Caki2 (cell line): Measurements from ENCODE around the gene STON2. TPM values are rescaled to one million over a fixed set of nuclear protein-coding genes. Genes with fewer than 3 reads are reported as not detected.
A peak's percentile ranks its signal among the peaks of the same experiment; 100 is the strongest.

ENCODE experiments used
- DNase-seq: peaks from one replicate; pipeline ENCODE4 v3.0.0-alpha.2; 2015; ENCODE audit warnings: low read depth
- in situ Hi-C: cut with HindIII; loops from 2 replicates; pipeline ENCODE4 v1.10.0; 2016; ENCODE audit warnings: low sequenced_read_pairs, low pct_unique_long_range_greater_than_20kb, mixed read lengths
- total RNA-seq: library from RNA; depleted of rRNA; stranded (reverse); fragments of >200 nt; shearing (Covaris generic); gene quantifications from 2 replicates; pipeline ENCODE4 v1.2.3, GENCODE V29; 2014; ENCODE audit warnings: low replicate concordance

The STON2 gene
- total RNA-seq, 1 experiment from 2014 or later, result 9.8 TPM

DNA sequence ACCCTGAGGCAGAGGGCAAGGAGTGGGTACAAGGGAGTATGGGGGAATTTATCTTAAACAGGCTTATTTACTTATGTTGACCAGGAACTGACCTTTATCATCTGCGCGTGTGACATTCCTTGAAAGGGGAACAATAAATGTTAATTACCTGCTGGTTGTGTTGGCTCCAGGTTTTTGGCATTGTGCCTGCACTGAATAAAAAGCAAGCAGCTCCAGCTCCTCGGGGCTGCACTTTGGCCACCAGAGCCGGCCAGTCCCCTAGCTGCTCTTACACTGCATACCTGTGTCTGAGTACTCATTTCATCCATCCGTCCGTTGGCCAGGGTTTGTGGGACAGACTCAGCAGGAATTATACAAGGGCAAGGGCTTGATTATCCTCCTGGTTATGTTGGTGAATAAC, 110.6 kb downstream of the STON2 start:
- in situ Hi-C loops, result no loop called here
- no peak for DNase-seq

DNA sequence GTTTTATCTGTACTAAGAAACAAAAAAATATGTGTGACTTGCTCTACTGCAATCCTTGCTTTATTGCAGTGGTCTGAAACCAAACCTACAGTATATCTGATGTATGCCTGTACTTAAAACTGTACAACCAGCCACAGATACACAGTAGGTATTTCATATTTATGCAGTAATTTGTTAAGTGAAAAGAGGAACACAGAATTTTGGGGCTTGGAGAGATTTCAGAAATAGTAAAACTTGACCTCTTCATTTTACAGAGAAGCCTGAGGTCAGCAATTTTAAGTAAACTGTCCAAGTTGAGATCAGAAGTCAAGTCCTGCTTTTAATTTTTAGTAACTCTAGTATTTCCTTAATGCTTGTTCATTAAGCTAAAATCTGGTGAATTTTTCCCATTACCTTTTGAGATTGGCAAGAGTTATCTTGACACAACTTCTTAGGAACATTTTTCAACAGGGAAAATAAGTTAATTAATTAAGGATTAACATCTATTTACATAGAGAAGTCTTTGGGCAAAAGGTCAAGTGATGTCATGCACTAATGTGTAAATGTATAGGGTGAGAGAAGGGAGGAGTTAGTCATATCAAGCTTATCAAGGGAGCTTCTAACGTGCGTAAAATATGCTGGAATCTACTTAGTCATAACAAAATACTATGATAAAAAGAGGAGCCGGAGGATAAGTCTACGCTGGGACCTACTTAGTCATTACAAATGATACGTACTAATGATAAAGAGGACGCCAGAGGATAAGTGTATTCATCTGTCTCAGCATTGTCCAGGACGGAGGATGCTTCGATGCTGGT, 113.4 kb downstream of the STON2 start:
- in situ Hi-C loops, result no loop called here
- no peak for DNase-seq

DNA sequence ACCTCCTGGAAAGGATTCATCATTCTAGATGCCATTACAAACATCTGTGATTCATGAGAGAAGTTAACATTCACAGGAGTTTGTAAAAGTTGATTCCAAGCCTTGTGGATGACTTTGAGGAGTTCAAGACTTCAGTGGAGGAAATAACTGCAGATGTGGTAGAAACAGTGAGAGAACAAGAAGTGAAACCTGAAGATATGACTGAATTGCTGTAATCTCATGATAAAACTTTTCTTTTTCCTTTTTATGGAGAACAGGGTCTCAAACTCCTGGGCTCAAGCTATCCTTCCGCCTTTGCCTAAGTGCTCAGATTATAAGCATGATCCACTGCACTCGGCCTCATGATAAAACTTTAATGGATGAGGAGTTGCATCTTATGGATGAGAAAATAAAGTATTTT, 114.9 kb downstream of the STON2 start:
- in situ Hi-C loops, result no loop called here
- no peak for DNase-seq

DNA sequence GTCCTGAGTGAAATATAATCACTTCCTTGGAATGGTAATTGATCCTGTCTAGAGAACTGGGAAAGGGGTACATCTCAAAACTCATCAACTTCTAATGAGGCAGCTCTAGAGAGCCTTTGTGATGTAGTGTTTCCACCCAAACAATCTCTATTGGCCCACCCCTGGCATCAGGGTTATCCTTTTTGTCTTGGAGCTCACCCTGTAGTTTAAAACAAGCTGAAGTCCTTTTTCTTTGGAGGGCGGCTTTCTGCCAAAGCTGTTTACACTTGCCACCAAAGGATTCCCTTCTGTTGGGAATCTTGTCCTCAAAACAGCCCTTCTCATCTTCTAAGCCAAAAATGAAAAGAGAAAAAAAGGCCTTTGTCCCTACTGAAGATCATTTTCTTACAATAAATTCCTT, 118.8 kb downstream of the STON2 start:
- no peak for DNase-seq
- in situ Hi-C loops, result no loop called here

DNA sequence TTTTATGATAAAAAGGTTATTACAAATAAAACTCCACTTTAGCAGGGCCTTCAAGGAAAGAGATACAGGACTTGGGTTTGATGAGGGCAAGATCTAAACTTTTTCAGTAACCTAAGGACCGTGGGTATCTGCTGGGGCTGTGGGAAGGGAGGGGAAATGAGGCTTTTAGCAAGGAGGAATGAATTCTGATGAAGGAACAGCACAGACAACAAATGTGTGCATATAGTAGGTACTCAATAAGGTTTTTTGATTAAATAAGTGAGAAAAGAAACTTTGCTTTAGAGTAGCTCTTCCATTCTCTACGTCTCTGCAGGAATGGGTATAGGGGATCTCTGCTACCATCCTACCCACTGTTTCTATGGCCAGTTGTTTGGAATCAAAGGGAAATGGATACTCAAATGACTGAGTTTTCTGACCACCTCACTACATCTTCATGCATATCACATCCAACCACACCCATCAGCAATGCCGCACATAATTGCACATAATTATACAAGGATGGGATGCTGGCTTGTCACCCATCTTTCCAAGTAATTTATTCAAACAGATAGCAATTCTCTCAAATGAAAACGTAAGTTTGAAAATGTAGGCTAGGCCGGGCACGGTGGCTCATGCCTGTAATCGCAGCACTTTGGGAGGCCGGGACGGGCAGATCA, 119.9 kb downstream of the STON2 start:
- in situ Hi-C loops, result no loop called here
- no peak for DNase-seq

DNA sequence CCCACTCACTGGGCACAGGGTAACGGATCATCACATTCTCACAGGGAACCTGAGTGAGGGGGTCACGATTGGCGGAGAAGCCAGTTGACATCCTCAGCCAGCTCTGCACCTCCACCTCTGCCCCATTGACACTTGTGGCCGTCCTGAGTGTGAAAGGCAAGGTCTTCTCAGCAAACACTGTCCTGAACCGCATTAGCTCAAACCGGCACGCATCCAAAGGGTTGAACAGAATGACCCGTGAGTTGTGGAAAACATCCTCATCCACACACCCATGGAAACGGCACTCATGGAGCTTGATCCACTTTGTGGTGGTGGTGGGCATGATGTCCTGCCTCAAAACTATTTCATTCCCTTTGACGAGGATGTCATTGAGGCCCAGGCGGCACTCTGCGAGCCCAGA, 123.0 kb downstream of the STON2 start:
- no peak for DNase-seq
- in situ Hi-C loops, result no loop called here

DNA sequence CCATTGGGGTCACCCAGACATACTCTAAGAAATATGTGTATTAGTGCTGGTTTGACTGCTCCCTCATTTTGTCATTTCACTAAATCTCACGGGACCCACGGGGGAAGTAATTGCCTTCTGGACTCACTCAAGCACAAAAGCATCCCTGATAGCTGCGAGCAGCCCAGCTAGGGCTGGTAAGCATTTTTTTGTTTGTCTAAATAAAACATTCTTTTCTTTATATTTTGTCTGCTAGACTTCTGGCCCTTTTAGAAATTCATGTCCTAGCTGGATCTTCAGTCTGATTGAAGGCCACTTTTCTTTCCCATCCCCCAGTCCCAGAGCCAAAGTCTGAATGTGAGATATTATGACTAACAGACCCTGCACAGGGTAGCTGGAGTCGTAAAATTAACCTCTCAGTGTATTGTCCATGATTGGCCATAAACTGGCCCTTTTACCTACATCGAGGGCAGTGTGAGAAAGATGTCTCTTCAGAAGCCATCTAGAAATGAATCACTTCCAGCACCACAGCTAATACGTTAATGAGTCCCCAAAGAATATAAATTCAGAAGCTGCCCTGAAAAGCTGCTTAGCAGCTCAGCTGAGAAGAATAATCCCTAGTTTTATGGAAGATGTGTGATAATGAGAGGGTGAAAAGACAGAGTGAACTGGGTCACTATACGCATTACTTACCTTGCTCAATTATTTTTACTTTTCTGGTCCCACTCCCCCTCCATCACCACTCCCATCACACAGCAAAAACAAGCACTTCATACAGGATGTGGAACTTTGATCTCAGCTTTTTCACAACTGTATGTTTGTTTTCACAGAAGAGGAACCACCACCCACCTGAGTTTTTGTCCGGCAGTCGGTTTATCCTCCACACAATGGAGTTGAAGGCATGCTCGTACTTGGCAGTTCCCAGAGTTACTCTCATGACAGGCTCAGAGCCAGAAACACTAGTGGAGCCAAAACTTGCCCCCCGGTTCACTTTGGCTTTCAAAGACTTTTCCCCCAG, 123.8 kb downstream of the STON2 start:
- no peak for DNase-seq

DNA sequence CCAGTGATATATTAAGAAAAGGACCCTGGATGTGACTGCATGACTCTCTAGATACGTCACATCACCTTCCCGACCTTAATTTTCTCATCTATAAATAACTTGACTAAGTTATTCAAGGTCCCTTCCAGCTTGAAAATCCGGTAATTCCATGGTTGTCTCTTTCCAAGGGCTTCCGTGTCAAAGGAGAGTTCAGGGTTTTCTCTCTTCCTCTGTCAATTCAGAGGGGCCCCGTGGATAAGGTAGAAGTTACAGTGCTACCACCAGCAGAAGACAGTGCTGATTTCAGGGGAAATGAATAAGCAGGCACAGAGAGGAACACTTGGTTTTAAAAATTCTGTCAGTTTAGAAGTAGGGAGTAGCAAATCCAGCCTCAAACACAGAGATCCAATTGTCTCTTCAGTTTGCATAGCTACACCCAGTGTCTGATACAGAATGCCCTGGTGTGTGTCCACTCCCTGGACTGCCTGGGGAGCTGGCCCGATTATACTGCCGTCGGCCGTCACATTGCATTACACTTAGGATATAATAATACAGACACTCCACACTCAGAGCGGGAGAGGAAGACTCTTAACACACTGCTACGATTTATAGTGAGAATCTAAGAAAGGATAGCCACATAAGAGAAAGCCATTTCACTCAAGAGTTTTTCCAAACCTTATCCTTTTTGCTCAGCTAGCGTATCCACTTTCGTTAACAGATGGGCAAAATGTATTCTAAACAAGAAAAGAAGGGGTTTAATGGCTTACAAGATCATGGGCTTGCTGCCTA, 124.6 kb downstream of the STON2 start:
- in situ Hi-C loops, result no loop called here
- DNase-seq, result no peak

More for the DNA sequence above, 123.8 kb downstream of the STON2 start:
- in situ Hi-C loops, result no loop called here

DNA sequence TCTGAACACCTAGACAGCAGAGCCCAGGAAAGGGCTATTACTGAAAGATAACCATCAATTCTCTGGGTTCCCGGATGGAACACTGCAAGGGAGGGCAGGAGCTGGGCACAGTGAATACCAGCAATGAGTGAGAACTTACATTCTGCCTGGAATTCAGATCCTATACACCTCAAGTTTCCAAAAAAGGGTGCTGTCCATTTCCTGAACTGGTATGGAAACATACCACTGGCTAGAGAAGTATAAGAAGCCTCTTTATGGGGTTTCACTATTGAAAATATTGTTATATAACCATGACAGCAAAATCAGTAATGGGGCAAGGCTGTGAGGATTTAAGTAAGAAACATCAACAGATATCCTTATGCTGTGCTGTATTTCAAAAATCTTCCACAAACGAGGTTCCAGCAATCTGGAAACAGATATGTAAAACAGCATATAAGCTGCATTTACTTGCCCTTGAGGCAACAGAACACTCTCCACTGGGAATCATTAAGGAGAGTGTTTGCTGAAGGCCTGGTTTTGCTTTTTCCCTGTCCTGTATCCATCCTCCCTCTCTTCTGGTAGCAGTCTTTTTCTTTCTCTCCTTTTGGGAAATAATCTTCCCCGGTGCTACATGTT, 126.1 kb downstream of the STON2 start:
- no peak for DNase-seq
- in situ Hi-C loops, result no loop called here

DNA sequence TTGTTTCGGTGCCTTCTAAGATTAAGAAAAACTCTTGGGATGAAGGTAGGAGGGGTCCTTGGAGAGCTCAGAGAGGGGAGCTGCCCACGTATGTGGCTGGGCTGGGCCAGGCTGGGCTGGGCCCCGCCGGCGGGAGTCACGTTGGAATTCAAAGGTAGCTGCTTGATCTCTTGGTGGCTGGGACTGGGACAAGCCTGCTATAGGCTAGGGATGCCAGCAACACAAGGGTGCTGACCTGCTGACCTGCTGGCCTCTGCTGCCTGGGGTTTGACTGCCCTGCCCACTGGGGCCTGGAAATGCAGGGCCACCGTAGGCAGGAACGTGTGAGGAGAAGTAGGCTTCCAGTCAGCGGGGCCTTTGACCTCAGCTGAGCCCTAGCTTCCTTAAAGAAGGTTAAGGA, 126.6 kb downstream of the STON2 start:
- in situ Hi-C loops, result no loop called here
- DNase-seq, result no peak

DNA sequence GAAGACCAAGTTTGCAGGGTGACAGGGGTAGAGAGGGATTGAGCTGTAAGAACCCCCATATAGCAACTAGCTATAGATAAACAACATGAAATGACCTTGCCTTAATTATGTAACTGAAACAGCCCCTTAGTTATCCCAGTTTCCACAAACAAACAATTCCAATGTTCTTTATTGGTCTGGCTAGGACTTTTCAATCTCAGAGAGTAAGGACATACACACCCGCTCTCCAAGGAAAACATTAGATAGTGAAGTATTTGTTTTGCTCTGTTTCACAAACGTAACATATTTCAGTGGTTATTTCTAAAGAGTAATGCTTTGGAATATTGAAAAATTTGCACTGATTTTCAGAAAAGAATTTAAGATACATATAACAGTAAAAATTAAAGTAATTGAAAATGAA, 127.8 kb downstream of the STON2 start:
- DNase-seq, result no peak
- in situ Hi-C loops, result no loop called here

DNA sequence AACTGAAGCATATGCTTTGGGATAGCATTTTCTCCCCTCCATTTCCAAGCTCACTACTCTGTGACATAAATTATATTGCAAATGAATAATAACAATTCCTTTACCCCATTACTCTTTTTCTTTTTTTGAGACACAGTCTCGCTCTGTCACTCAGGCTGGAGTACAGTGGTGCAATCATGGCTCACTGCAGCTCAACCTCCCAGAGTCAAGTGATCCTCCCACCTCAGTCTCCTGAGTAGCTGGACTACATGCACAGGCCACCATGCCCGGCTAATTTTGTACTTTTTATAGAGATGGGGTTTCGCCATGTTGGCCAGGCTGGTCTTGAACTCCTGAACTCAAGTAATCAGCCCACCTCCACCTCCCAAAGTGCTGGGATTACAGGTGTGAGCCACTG, 130.1 kb downstream of the STON2 start:
- DNase-seq, result no peak

DNA sequence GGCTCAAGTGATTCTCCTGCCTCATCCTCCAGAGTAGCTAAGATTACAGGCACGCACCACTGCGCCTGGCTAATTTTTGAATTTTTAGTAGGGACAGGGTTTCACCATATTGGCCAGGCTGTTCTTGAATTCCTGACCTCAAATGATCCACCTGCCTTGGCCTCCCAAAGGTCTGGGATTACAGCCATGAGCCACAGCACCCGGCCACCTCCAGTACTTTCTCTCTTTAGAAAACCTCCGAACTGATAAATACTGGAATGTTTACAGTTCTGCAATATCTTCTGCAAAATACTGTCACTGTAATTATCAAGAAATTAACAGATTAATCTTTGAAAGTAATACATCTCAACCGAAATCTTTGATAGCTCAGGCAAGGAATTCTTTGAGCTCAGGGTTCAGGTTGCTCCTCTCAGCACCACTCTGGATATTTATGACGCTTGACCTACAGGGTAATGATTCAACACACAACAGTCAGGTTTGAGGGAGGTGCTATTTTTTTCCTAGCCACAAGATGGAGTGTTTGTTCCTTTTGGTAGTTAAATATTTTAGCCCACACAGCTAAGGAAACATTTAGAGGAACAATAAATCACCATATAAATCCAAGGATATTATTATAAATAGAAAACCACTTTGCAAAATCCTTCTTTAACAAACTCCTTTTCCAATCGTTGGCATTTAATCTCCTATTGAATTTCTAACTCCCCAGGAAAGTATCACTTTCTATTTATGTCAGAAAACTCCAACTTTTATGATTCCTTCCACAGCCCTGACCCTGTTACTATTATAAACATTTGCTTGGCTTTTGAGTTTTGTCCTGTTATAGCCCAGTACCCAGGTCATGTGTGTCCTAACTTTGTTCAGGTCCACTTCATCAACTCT, 130.8 kb downstream of the STON2 start:
- peak; percentile 66 for DNase-seq
- in situ Hi-C loops, result no loop called here

More for the DNA sequence above, 130.1 kb downstream of the STON2 start:
- in situ Hi-C loops, result no loop called here

DNA sequence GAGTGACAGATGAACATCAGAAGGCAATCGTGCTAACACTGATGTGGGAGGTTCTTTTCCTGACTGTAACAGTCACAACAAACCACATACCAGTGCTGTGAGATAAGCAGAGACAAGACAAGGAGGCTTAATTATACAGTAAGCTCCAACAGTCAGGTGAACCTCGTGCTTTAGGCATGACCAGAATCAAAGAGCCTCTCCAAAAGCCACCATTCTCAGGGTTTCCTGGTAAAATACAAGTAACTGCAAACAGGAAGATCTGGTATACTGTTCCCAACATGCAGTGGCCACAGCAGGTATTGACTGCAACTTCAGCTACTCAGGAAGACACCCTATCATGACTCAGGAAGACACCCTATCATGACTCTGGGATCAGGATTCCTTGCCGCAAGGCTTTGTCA, 132.1 kb downstream of the STON2 start:
- DNase-seq, result peak; percentile 67
- in situ Hi-C loops, result no loop called here

DNA sequence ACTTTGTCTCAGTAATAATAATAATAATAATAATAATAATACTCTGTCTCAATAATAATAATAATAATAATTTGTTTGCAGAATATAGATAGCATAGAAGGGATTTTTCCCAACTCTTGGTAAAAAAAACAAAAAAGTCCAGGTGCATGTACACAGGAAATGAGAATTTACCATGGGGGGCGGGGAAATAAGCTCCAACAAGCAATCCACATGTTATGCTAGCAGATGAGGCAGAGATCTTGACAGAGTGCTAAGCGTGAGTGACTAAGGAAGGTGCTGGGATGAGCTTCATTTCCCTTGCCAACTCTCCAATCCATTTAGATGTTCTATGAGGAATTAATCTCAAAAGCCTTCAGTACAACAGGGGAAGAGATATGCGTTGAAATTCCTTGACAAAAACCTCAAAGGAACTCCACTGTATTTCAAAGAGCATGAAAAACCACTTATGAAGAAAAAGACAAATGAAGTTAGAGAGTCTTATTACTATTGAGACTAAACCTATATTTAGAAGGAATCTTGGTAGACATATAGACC, 134.4 kb downstream of the STON2 start:
- in situ Hi-C loops, result no loop called here
- no peak for DNase-seq

DNA sequence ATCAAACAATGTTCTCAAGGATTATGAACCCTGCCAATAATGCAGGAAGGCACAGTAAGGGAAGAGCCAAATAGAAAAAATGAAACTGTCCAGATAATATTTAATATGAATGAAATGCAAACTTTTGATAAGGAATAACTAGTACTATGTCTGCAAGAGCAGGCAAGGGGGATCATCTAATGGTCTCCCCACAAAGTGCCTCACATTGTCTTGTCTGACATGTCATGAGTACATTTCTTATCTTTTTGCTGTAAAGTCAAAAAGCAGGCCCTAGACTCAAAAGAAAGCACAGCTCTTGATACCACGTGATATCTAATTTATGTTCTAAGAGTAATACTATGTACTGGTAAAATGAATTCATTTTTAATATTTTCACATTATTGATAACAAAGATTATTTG, 135.5 kb downstream of the STON2 start:
- DNase-seq, result no peak
- in situ Hi-C loops, result no loop called here
